Measurements from ENCODE around the gene BAD. TPM values are rescaled to one million over a fixed set of nuclear protein-coding genes. Genes with fewer than 3 reads are reported as not detected.
A peak's percentile ranks its signal among the peaks of the same experiment; 100 is the strongest.

Gene BAD
- total and polyA plus RNA-seq, 9 donors = 3.4 to 125 (median 63.6) TPM

DNA sequence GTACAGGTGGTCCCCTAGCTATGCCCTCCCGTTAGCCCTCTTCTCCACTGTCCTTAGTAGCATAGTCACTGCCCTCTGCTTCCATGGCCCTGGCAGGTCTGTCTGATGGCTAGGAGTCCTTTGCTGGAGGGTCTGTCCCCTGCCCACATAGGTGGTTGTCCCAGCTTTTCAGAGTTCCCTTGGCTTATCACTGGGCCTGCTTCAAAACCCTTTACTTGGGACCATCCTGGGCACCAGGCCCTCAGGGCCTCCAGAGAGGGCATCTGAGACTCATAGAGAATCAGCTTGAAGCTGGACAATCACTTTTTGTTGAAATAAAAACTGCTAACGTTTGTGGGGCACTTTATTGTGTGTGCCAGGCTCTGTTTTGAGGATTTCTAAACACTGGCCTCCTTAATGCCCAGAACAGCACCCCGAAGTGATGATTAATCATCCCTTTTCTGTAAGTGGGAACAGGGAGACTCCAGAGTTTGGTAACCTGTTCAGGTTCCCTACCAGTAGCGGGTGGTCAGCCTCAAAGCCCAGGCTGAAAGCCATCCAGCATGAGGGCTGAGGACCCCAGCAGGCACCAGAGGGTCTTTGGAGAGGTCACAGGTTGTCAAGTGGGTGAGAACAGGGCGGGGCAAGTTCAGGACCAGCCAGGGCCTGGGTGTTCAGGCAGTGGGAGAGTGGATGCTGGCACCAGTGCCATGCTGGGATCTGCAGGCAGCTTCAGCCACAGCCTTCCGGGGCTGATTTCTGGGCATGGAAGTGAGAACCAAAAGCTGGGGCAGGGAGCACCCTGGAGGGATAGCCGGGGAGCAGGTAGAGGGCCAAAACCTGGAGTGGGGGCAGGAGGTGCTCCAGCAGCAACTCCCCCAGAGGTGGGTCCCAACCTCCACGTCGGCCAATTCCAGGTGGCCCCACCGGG is 6.1 kb upstream of the BAD start:
- H3K4me3 ChIP-seq = no peak overlapping the region
- WGBS, 3 donors = 47 to 52% (median 50%) methylated on average over 10 of the region's 10 CpGs
- H3K27ac ChIP-seq = no peak overlapping the region
- DNase-seq = peak in 1 of 5 donors; percentile 18
- H3K27me3 ChIP-seq = no peaks in the 10 kb centered on the region
- no peaks in the 10 kb centered on the region for H3K9me3 ChIP-seq
- intact Hi-C loops (cut with DNase I) = loop anchor here in 1 of 4 donors (10.0 kb wide), 1 partner anchor 286 kb away; no protein-coding TSS in a partner anchor
- TF ChIP-seq POLR2A (IDR thresholded peaks at IDR 0.05) (no peak), EP300 (IDR thresholded peaks at IDR 0.05) (no peak)
- TF ChIP-seq, protein P1, sequence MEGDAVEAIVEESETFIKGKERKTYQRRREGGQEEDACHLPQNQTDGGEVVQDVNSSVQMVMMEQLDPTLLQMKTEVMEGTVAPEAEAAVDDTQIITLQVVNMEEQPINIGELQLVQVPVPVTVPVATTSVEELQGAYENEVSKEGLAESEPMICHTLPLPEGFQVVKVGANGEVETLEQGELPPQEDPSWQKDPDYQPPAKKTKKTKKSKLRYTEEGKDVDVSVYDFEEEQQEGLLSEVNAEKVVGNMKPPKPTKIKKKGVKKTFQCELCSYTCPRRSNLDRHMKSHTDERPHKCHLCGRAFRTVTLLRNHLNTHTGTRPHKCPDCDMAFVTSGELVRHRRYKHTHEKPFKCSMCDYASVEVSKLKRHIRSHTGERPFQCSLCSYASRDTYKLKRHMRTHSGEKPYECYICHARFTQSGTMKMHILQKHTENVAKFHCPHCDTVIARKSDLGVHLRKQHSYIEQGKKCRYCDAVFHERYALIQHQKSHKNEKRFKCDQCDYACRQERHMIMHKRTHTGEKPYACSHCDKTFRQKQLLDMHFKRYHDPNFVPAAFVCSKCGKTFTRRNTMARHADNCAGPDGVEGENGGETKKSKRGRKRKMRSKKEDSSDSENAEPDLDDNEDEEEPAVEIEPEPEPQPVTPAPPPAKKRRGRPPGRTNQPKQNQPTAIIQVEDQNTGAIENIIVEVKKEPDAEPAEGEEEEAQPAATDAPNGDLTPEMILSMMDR (IDR thresholded peaks at IDR 0.05) = no peak
- no peaks in the 10 kb centered on the region for H3K36me3 ChIP-seq
- H3K4me1 ChIP-seq (ENCODE audit: insufficient read depth) = peaks cover 7% of the 10 kb centered on the region

DNA sequence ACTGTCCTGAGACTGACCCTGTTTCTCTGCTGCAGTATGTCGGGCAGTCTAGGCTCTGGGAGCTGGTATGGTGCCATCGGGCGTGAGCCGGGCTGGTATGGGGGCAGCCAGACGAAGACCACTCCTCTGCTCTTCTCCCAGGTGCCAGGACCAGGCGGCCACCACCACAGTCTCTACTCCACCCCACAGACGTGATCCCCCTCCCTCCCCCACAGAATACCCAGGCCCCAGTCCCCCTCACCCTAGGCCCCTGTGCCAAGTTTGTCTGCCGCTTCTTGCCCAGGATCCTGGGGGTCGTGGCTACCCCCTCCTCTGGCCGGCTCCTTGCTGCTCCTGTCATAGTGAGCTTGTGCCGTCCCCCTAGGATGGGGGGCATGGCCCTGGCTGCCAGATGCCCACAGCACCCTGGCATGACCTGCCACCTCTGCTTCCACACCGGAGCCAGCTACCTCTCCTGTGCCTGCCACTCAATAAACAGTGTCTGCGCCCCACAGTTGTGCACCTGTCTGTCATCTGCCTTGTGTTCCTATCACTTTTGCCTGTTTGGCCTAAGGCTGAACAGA is 4.6 kb upstream of the BAD start:
- DNase-seq = peak in 1 of 5 donors; percentile 20
- H3K4me3 ChIP-seq = no peak overlapping the region
- WGBS, 3 donors = 89 to 95% (median 92%) methylated on average over 13 of the region's 13 CpGs
- intact Hi-C loops (cut with DNase I) = loop anchor here in 1 of 4 donors (10.0 kb wide), 1 partner anchor 1776 kb away; no protein-coding TSS in a partner anchor
- H3K27me3 ChIP-seq = no peaks in the 10 kb centered on the region
- TF ChIP-seq EP300 (IDR thresholded peaks at IDR 0.05) (no peak), POLR2A (IDR thresholded peaks at IDR 0.05) (no peak)
- TF ChIP-seq, protein P1 (IDR thresholded peaks at IDR 0.05) = no peak
- H3K9me3 ChIP-seq = no peaks in the 10 kb centered on the region
- no peaks in the 10 kb centered on the region for H3K36me3 ChIP-seq
- H3K4me1 ChIP-seq (ENCODE audit: insufficient read depth) = peaks cover 9% of the 10 kb centered on the region
- H3K27ac ChIP-seq = no peak overlapping the region

DNA sequence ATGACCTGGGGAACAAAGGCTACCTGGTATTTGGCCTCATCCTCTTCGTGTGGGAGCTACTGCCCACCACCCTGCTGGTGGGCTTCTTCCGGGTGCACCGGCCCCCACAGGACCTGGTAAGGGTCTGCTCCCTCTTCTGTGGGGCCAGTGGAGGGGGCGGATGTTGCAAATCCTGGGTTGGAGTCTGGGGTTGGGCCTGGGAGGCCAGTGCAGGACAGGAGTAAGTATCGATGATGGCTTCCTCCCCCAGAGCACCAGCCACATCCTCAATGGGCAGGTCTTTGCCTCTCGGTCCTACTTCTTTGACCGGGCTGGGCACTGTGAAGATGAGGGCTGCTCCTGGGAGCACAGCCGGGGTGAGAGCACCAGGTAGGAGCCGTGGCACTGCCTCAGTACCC is 3.9 kb upstream of the BAD start:
- TF ChIP-seq EP300 (IDR thresholded peaks at IDR 0.05) (no peak), POLR2A (IDR thresholded peaks at IDR 0.05) (no peak)
- TF ChIP-seq, protein P1 (IDR thresholded peaks at IDR 0.05) = no peak
- peak in 1 of 5 donors; percentile 17 for DNase-seq
- no peak overlapping the region for H3K27ac ChIP-seq
- H3K4me3 ChIP-seq = no peak overlapping the region
- H3K4me1 ChIP-seq (ENCODE audit: insufficient read depth) = peaks cover 14% of the 10 kb centered on the region
- H3K36me3 ChIP-seq = no peaks in the 10 kb centered on the region
- intact Hi-C loops (cut with DNase I) = loop anchor here in 1 of 4 donors (10.0 kb wide), 1 partner anchor 1776 kb away; no protein-coding TSS in a partner anchor
- H3K27me3 ChIP-seq = no peaks in the 10 kb centered on the region
- 84 to 90% (median 87%) methylated on average over 9 of the region's 9 CpGs for WGBS, 3 donors
- no peaks in the 10 kb centered on the region for H3K9me3 ChIP-seq

GRCh38 chr11:64287676-64288352 is 3.3 kb upstream of the BAD start:
- TF ChIP-seq, protein P1 (IDR thresholded peaks at IDR 0.05) = no peak
- TF ChIP-seq POLR2A (IDR thresholded peaks at IDR 0.05) (no peak), EP300 (IDR thresholded peaks at IDR 0.05) (no peak)
- H3K36me3 ChIP-seq = no peaks in the 10 kb centered on the region
- peak in 1 of 5 donors; percentile 22 for DNase-seq
- H3K9me3 ChIP-seq = no peaks in the 10 kb centered on the region
- peaks cover 15% of the 10 kb centered on the region for H3K4me1 ChIP-seq (ENCODE audit: insufficient read depth)
- no peaks in the 10 kb centered on the region for H3K27me3 ChIP-seq
- intact Hi-C loops (cut with DNase I) = loop anchor here in 1 of 4 donors (10.0 kb wide), 1 partner anchor 1777 kb away; no protein-coding TSS in a partner anchor
- H3K4me3 ChIP-seq = no peak overlapping the region
- 91 to 94% (median 92%) methylated on average over 31 to 33 of the region's 33 CpGs for WGBS, 3 donors
- no peak overlapping the region for H3K27ac ChIP-seq

All from ovary (tissue), 9 donors.